Superior temporal gyrus (tissue), 1 donor: ENCODE data around the gene UTS2B.

Source experiments
- DNase-seq: peaks from one replicate; pipeline ENCODE4 v3.0.0-alpha.2; 2016; ENCODE audit errors: extremely low spot score

The UTS2B gene

GRCh38 chr3:191327526-191327925 lies 2.8 kb downstream of the UTS2B start:
- DNase-seq, result no peak

- DNase-seq, result no peak
These were observed 5.4 kb downstream of the UTS2B start for GRCh38 chr3:191324936-191325335.

GRCh38 chr3:191321019-191321767 lies 9.1 kb downstream of the UTS2B start:
- no peak for DNase-seq

- no peak for DNase-seq
These were observed 10.0 kb downstream of the UTS2B start for GRCh38 chr3:191320316-191320715.

- DNase-seq, result no peak
These were observed 13.3 kb downstream of the UTS2B start for GRCh38 chr3:191316876-191317603.

GRCh38 chr3:191314109-191314728 lies 16.1 kb downstream of the UTS2B start:
- DNase-seq, result no peak

GRCh38 chr3:191313296-191313695 lies 17.0 kb downstream of the UTS2B start:
- DNase-seq, result no peak

- DNase-seq, result no peak
These were observed 23.0 kb downstream of the UTS2B start for GRCh38 chr3:191307341-191307740.

GRCh38 chr3:191306428-191306827 lies 23.9 kb downstream of the UTS2B start:
- DNase-seq, result no peak

- no peak for DNase-seq
These were observed 26.7 kb downstream of the UTS2B start for GRCh38 chr3:191303596-191303995.

- DNase-seq, result no peak
These were observed 27.9 kb downstream of the UTS2B start for GRCh38 chr3:191302451-191302850.

- no peak for DNase-seq
These were observed 28.4 kb downstream of the UTS2B start for GRCh38 chr3:191301782-191302411.

- no peak for DNase-seq
These were observed 29.3 kb downstream of the UTS2B start for GRCh38 chr3:191301017-191301416.

GRCh38 chr3:191300422-191300821 lies 29.9 kb downstream of the UTS2B start:
- DNase-seq, result no peak

- DNase-seq, result no peak
These were observed 31.5 kb downstream of the UTS2B start for GRCh38 chr3:191298846-191299245.

GRCh38 chr3:191296041-191296541 lies 34.2 kb downstream of the UTS2B start:
- no peak for DNase-seq

GRCh38 chr3:191294291-191294690 lies 36.0 kb downstream of the UTS2B start:
- no peak for DNase-seq

GRCh38 chr3:191292243-191293015 lies 37.9 kb downstream of the UTS2B start:
- DNase-seq, result no peak

- no peak for DNase-seq
These were observed 39.9 kb downstream of the UTS2B start for GRCh38 chr3:191290311-191291025.

GRCh38 chr3:191283400-191283799 lies 46.9 kb downstream of the UTS2B start:
- no peak for DNase-seq
